GM12878 (cell line): ENCODE data around the gene SETMAR. TPM values are rescaled to one million over a fixed set of nuclear protein-coding genes. Genes with fewer than 3 reads are reported as not detected.

ENCODE experiments used
- ATAC-seq: fragments of 200-7000 bp; cut with Tn5 transposase; 3 replicates; pipeline ENCODE4 v1.9.1; 2020; ENCODE audit warnings: mild to moderate bottlenecking, moderate library complexity
- Bru-seq: library from RNA; stranded (reverse); fragments of 400-500 nt; gene quantifications from one replicate; lab custom pipeline; 2021; lab: Mats Ljungman, UMichigan
- BruChase-seq, 2 experiments: library from RNA; stranded (reverse); fragments of 400-500 nt; gene quantifications; one replicate each; lab custom pipeline; 2021; lab: Mats Ljungman, UMichigan
- BruUV-seq: library from RNA; stranded (reverse); fragments of 400-500 nt; replicated peaks from 2 replicates; lab custom pipeline; 2021; lab: Mats Ljungman, UMichigan
- CTCF ChIA-PET: fragments of 300-600 bp; sonication (Branson Sonifier 250); formaldehyde crosslinking; extraction: SDS; loops from one replicate; lab custom pipeline; 2021; ENCODE audit warnings: inconsistent platforms; lab: Yijun Ruan, JAX
- POLR2A ChIA-PET: fragments of 350-600 bp; formaldehyde crosslinking; extraction: SDS; loops from one replicate; lab custom pipeline; 2021; ENCODE audit warnings: inconsistent platforms; lab: Charles Lee
- RAD21 ChIA-PET: fragments of 300-600 bp; sonication (Branson Sonifier 250); formaldehyde crosslinking; loops from one replicate; lab custom pipeline; 2023; ENCODE audit warnings: antibody characterized with exemption; ENCODE audit not compliant: unreplicated experiment; lab: Charles Lee
- SMC1A ChIA-PET: fragments of 300-600 bp; sonication (Branson Sonifier 250); formaldehyde crosslinking; loops from one replicate; lab custom pipeline; 2023; ENCODE audit not compliant: unreplicated experiment, uncharacterized antibody; lab: Charles Lee
- DNase-seq: peaks from one replicate; pipeline ENCODE4 v3.0.0-alpha.2; 2011; ENCODE audit warnings: low read depth, low spot score
- FAIRE-seq: peaks from 3 replicates; lab custom pipeline; 2011; peaks lifted over from hg19 to GRCh38; lab: Jason Lieb, UNC
- H2AFZ ChIP-seq: 2 replicates; pipeline ENCODE4 v1.6.0; 2011; ENCODE audit warnings: low read depth, low read length, control low read depth; ENCODE audit not compliant: control insufficient read depth
- H3K27ac ChIP-seq: 2 replicates; pipeline ENCODE4 v1.5.1; 2011; ENCODE audit warnings: control low read depth; ENCODE audit not compliant: control insufficient read depth, insufficient read depth
- H3K27me3 ChIP-seq, 2 experiments: replicated peaks in 1 of 2; 2 replicates each; pipeline versions ENCODE4 v1.6.0 to v1.6.1; 2011; ENCODE audit warnings: low read length in 1 of 2; ENCODE audit not compliant: control insufficient read depth in 2 of 2, insufficient read depth in 2 of 2
- H3K36me3 ChIP-seq, 2 experiments: 2 replicates each; pipeline ENCODE4 v1.5.1; 2011; ENCODE audit warnings: low read length in 1 of 2; ENCODE audit not compliant: control insufficient read depth in 2 of 2, insufficient read depth in 2 of 2
- H3K4me1 ChIP-seq: 2 replicates; pipeline ENCODE4 v1.6.1; 2011; ENCODE audit warnings: mild to moderate bottlenecking, low read length, moderate library complexity, mixed read lengths; ENCODE audit not compliant: control insufficient read depth, insufficient read depth
- H3K4me2 ChIP-seq: 2 replicates; pipeline ENCODE4 v1.6.0; 2011; ENCODE audit warnings: control low read depth; ENCODE audit not compliant: control insufficient read depth, insufficient read depth
- H3K4me3 ChIP-seq: fragments of 200-600 bp; sonication (generic); 2 replicates; pipeline ENCODE4 v1.5.1; 2016
- H3K79me2 ChIP-seq: 2 replicates; pipeline ENCODE4 v1.6.0; 2011; ENCODE audit warnings: low read length; ENCODE audit not compliant: control insufficient read depth, insufficient read depth
- H3K9ac ChIP-seq: 2 replicates; pipeline ENCODE4 v1.8.0; 2011; ENCODE audit warnings: low read length, control low read depth, mixed read lengths; ENCODE audit not compliant: control insufficient read depth, insufficient read depth
- H3K9me3 ChIP-seq: replicated peaks from 3 replicates; pipeline ENCODE4 v1.5.1; 2011; ENCODE audit warnings: mild to moderate bottlenecking, low read length; ENCODE audit not compliant: control insufficient read depth, insufficient read depth
- H4K20me1 ChIP-seq: 2 replicates; pipeline ENCODE4 v1.6.0; 2011; ENCODE audit not compliant: control insufficient read depth, insufficient read depth
- ASH2L ChIP-seq: fragments of 300-600, 200-600 bp; sonication (generic); IDR thresholded peaks from 2 replicates; pipeline ENCODE4 v1.6.1; 2017; ENCODE audit warnings: low read depth, mild to moderate bottlenecking, borderline replicate concordance
- ATF2 ChIP-seq: IDR thresholded peaks from 2 replicates; pipeline ENCODE4 v1.6.1; 2012; ENCODE audit warnings: low read length, inconsistent platforms
- CEBPB ChIP-seq, 2 experiments: fragments of 150-350 bp in 1 of 2; IDR thresholded peaks; 2 replicates each; pipeline ENCODE4 v1.6.1; 2012 to 2014; ENCODE audit warnings: low read depth in 2 of 2, low read length in 2 of 2, borderline replicate concordance in 1 of 2, inconsistent platforms in 1 of 2
- CREM ChIP-seq: IDR thresholded peaks from 2 replicates; pipeline ENCODE4 v1.6.1; 2014; ENCODE audit warnings: antibody characterized with exemption, low read depth
- IRF4 ChIP-seq: IDR thresholded peaks from 2 replicates; pipeline ENCODE4 v1.6.1; 2011; ENCODE audit warnings: low read depth, low read length
- KAT2A ChIP-seq: conservative IDR thresholded peaks from 2 replicates; pipeline ENCODE4 v1.6.1; 2011; ENCODE audit warnings: low read depth, low read length; ENCODE audit not compliant: control insufficient read depth
- MEF2B ChIP-seq: fragments of 450-650 bp; IDR thresholded peaks from 2 replicates; pipeline ENCODE4 v1.6.1; 2018; ENCODE audit warnings: mild to moderate bottlenecking, moderate library complexity; ENCODE audit not compliant: partially characterized antibody, poor library complexity, severe bottlenecking
- MTA2 ChIP-seq: fragments of 450-650 bp; IDR thresholded peaks from 2 replicates; pipeline ENCODE4 v1.6.1; 2016; ENCODE audit warnings: low read depth, mild to moderate bottlenecking, moderate library complexity
- NFIC ChIP-seq: IDR thresholded peaks from 2 replicates; pipeline ENCODE4 v1.6.1; 2012; ENCODE audit warnings: low read depth, mild to moderate bottlenecking, inconsistent platforms, low read length, moderate library complexity
- POLR2AphosphoS5 ChIP-seq: IDR thresholded peaks from 2 replicates; pipeline ENCODE4 v1.6.1; 2011; ENCODE audit warnings: mild to moderate bottlenecking, low read length, inconsistent platforms
- SPI1 ChIP-seq: IDR thresholded peaks from 2 replicates; pipeline ENCODE4 v1.6.1; 2011; ENCODE audit warnings: low read depth, mild to moderate bottlenecking, low read length, moderate library complexity, borderline replicate concordance; ENCODE audit not compliant: insufficient read depth
- TCF7 ChIP-seq: IDR thresholded peaks from 2 replicates; pipeline ENCODE4 v1.6.1; 2014; ENCODE audit warnings: antibody characterized with exemption, borderline replicate concordance
- ZBTB4 ChIP-seq: fragments of 450-650 bp; formaldehyde crosslinking; IDR thresholded peaks from 2 replicates; pipeline ENCODE4 v1.4.0; 2022; ENCODE audit warnings: mild to moderate bottlenecking, moderate library complexity
- WGBS: methylation state at CpG from one replicate; pipeline ENCODE4 v1.1.6; 2016; ENCODE audit warnings: low lambda C conversion rate; ENCODE audit not compliant: insufficient replicate concordance, insufficient coverage; ENCODE audit errors: missing lambda C conversion rate; 5-methylcytosine and 5-hydroxymethylcytosine counted together
- in situ Hi-C: fragments of 300-500 bp; cut with MboI; formaldehyde crosslinking; loops from 9 replicates; pipeline ENCODE4 v1.14.3; 2018; ENCODE audit warnings: mixed read lengths
- intact Hi-C: fragments of 100-400 bp; cut with micrococcal nuclease; formaldehyde crosslinking; loops from one replicate; pipeline ENCODE4 v1.14.2; 2022; ENCODE audit not compliant: unreplicated experiment
- long read RNA-seq, 2 experiments: library from polyadenylated mRNA; unstranded; transcript quantifications; one replicate each; pipeline ENCODE4 v2.0.0, GENCODE V29; 2019 to 2020
- polyA minus RNA-seq, 3 experiments: library from RNA; depleted of rRNA, polyadenylated mRNA; stranded (reverse); fragments of >200 nt; gene quantifications; 2 replicates each; pipeline ENCODE4 v1.2.3, GENCODE V29; 2011
- polyA plus RNA-seq, 11 experiments: library from polyadenylated mRNA; depleted of rRNA in 4 of 11; unstranded in 6 of 11; stranded (reverse) in 5 of 11; fragments of >200 nt; fragmentation: Nextera tagmentation in 4 of 11; fragmentation: Illumina TruSeq in 1 of 11; extraction: Ambion mirVana in 4 of 11; extraction: Trizol in 1 of 11; gene quantifications; 1 replicate in 1 of 11; 2 replicates in 10 of 11; pipeline versions ENCODE4 v1.2.1 to v1.2.3, GENCODE V29; 2011 to 2016; ENCODE audit warnings: inconsistent platforms in 2 of 11, missing spikeins in 2 of 11, low read depth in 1 of 11
- total RNA-seq, 4 experiments: library from RNA; depleted of rRNA in 3 of 4; stranded (reverse); fragments of >200 nt in 3 of 4; fragmentation: Illumina TruSeq in 1 of 4; extraction: Trizol in 1 of 4; gene quantifications; 2 replicates each; pipeline versions ENCODE4 v1.2.1 to v1.2.3, GENCODE V29; 2013 to 2021

SETMAR gene
- 20.2 and 24.5 TPM in 2 replicates for total RNA-seq (2013; cell fraction: nucleolus; rRNA removed)
- total RNA-seq (2014; rRNA removed) (21.0 and 22.6 TPM in 2 replicates), total RNA-seq (2014; rRNA removed; fragmentation: Illumina TruSeq; extraction: Trizol) (20.4 and 21.1 TPM in 2 replicates), total RNA-seq (2021) (17.0 and 20.1 TPM in 2 replicates), polyA plus RNA-seq (2011; rRNA removed) (20.5 and 21.0 TPM in 2 replicates), polyA plus RNA-seq (2014; fragmentation: Illumina TruSeq; extraction: Trizol) (24.6 and 25.1 TPM in 2 replicates), polyA plus RNA-seq (2014; fragmentation: Nextera tagmentation; extraction: Ambion mirVana) (10 to 100 TPM in 1 of 2 experiments, 1 to 10 TPM in 1; 7.1 to 11.6 TPM), polyA plus RNA-seq (2014; rRNA removed) (17.8 TPM in 2 replicates), polyA plus RNA-seq (2016; fragmentation: Nextera tagmentation; extraction: Ambion mirVana) (10 to 100 TPM; 19.9 to 23.6 TPM), polyA minus RNA-seq (2011; rRNA and poly(A)+ RNA removed) (24.0 and 36.6 TPM in 2 replicates), Bru-seq, nascent RNA (percentile 71 among the genes with signal in this experiment), BruChase-seq, experiment 1, labeled RNA remaining after a 6-hour chase (percentile 46 among the genes with signal in this experiment), BruChase-seq, experiment 2, labeled RNA remaining after a 2-hour chase (percentile 56 among the genes with signal in this experiment)
- 9.2 TPM for polyA plus RNA-seq (2011; ENCODE audit: low read depth)
- 13.6 and 13.9 TPM in 2 replicates for polyA plus RNA-seq (2011; cell fraction: cytosol; rRNA removed)
- 23.2 and 28.8 TPM in 2 replicates for polyA plus RNA-seq (2011; cell fraction: nucleus; rRNA removed)
- 9.8 and 11.5 TPM in 2 replicates for polyA plus RNA-seq (2012)
- 6.4 and 7.6 TPM in 2 replicates for polyA minus RNA-seq (2011; cell fraction: cytosol; rRNA and poly(A)+ RNA removed)
- 20.8 and 41.3 TPM in 2 replicates for polyA minus RNA-seq (2011; cell fraction: nucleus; rRNA and poly(A)+ RNA removed)
- long read RNA-seq, experiment 1, transcript SETMAR-204 (3 exons, 1,359 nt) = major isoform, 5 of 14 reads
- long read RNA-seq, experiment 1, partial matches to known transcripts = 0 of 14 reads
- long read RNA-seq, experiment 1, other reads (novel, unspliced or antisense) = 5 of 14 reads
- long read RNA-seq, experiment 2, transcript SETMAR-201 (3 exons, 2,443 nt) = major isoform, 22 of 75 reads
- long read RNA-seq, experiment 2, transcript SETMAR-204 (3 exons, 1,359 nt) = minor isoform, 21 of 75 reads
- long read RNA-seq, experiment 2, partial matches to known transcripts = 1 of 75 reads
- long read RNA-seq, experiment 2, other reads (novel, unspliced or antisense) = 25 of 75 reads

- peak within 1 kb of the TSS; percentile 66 for H3K4me2 ChIP-seq
- H3K9ac ChIP-seq = peak within 1 kb of the TSS; percentile 91
- H3K9me3 ChIP-seq = peaks cover 2% of the 10 kb centered on the region; the same call in 1 of the 3 replicates
- POLR2A ChIA-PET = no interaction called here
- no peaks in the 10 kb centered on the region for H3K36me3 ChIP-seq
- no peak for DNase-seq
- peak within 1 kb of the TSS; percentile 93 for H3K27ac ChIP-seq
- SMC1A ChIA-PET = no interaction called here
- intact Hi-C loops = no loop called here
- H4K20me1 ChIP-seq = no peaks in the 10 kb centered on the region
- RAD21 ChIA-PET = no interaction called here
- ATAC-seq = peak; percentile 97
- H3K4me3 ChIP-seq = peak within 1 kb of the TSS; percentile 92
- 1% methylated on average over 62 of the region's 62 CpGs for whole genome bisulfite sequencing
- FAIRE-seq = peak; percentile 91
- peak within 1 kb of the TSS; percentile 97 for H2AFZ ChIP-seq
- CTCF ChIA-PET = interaction anchor here (1.3 to 1.9 kb wide), 3 partner anchors 11 to 14 kb away, joined by 3 to 4 read pairs (median 3); no protein-coding TSS in a partner anchor
- in situ Hi-C loops = no loop called here
- peaks cover 9% of the 10 kb centered on the region for H3K79me2 ChIP-seq
- TSS peak; percentile 67 for BruUV-seq
- H3K27me3 ChIP-seq = no peaks in the 10 kb centered on the region
- no peaks in the 10 kb centered on the region for H3K4me1 ChIP-seq
- TF ChIP-seq SPI1 = no peak
- peak; percentile 86 for TF ChIP-seq CREM
- no peak for TF ChIP-seq ZBTB4 (CRISPR knock-in tag)
- TF ChIP-seq IRF4 = no peak
- no peak for TF ChIP-seq MTA2
- TF ChIP-seq TCF7 = no peak
- TF ChIP-seq ATF2 = no peak
- TF ChIP-seq POLR2AphosphoS5 = peak; percentile 90
- TF ChIP-seq KAT2A = no peak
- no peak for TF ChIP-seq ASH2L
- no peak for TF ChIP-seq NFIC
- TF ChIP-seq MEF2B = no peak
- TF ChIP-seq CEBPB (IDR thresholded peaks at IDR 0.05; ENCODE audit: borderline replicate concordance in 1 of 2, low read depth in 2 of 2, low read length in 2 of 2) = no peak
Observed at GRCh38 chr3:4303187-4304123, at the start of gene SETMAR. Gene SETMAR, plus strand, starts transcription at chr3:4303369. Its CDS starts 2 bp downstream, at chr3:4303371.
